OCI-LY1 (cell line): ENCODE data around the gene DDX27.

Source experiments
- H2AFZ ChIP-seq: fragments of 200-600 bp; sonication (generic), shearing (Covaris generic); 2 replicates; pipeline ENCODE4 v1.6.0; 2014; ENCODE audit warnings: antibody characterized with exemption, mild to moderate bottlenecking, low read length
- H3F3A ChIP-seq: fragments of 200-600 bp; sonication (generic), shearing (Covaris generic); 2 replicates; pipeline ENCODE4 v1.6.0; 2014; ENCODE audit warnings: mild to moderate bottlenecking, antibody characterized with exemption, low read length, moderate library complexity; ENCODE audit not compliant: insufficient read depth
- H3K27ac ChIP-seq: fragments of 200-600 bp; sonication (generic); 2 replicates; pipeline ENCODE4 v1.5.1; 2014; ENCODE audit warnings: low read length, mixed run types, mild to moderate bottlenecking, low read depth; ENCODE audit not compliant: poor library complexity, severe bottlenecking
- H3K27me3 ChIP-seq: fragments of 200-600 bp; sonication (generic); 2 replicates; pipeline ENCODE4 v1.6.0; 2014; ENCODE audit warnings: antibody characterized with exemption, mild to moderate bottlenecking, low read length, moderate library complexity; ENCODE audit not compliant: insufficient read depth
- H3K36me3 ChIP-seq: fragments of 200-600 bp; sonication (generic); 2 replicates; pipeline ENCODE4 v1.6.1; 2014; ENCODE audit warnings: mild to moderate bottlenecking, antibody characterized with exemption, low read length, moderate library complexity, mixed read lengths; ENCODE audit not compliant: insufficient read depth
- H3K4me1 ChIP-seq: fragments of 200-600 bp; sonication (generic); 2 replicates; pipeline ENCODE4 v1.5.1; 2014; ENCODE audit warnings: mild to moderate bottlenecking, low read length, moderate library complexity; ENCODE audit not compliant: insufficient read depth, severe bottlenecking
- H3K4me2 ChIP-seq: fragments of 200-600 bp; sonication (generic), shearing (Covaris generic); 2 replicates; pipeline ENCODE4 v1.6.1; 2014; ENCODE audit warnings: low read length
- H3K4me3 ChIP-seq: fragments of 200-600 bp; sonication (generic); 2 replicates; pipeline ENCODE4 v1.5.1; 2014; ENCODE audit warnings: low read length, low read depth, mild to moderate bottlenecking, mixed read lengths; ENCODE audit not compliant: poor library complexity, severe bottlenecking
- H3K79me2 ChIP-seq: fragments of 200-600 bp; shearing (Covaris generic); 2 replicates; pipeline ENCODE4 v1.6.1; 2016; ENCODE audit warnings: mixed run types, low read length, mixed read lengths; ENCODE audit not compliant: insufficient read depth
- H3K9ac ChIP-seq: fragments of 200-600 bp; sonication (generic), shearing (Covaris generic); 2 replicates; pipeline ENCODE4 v1.6.1; 2014; ENCODE audit warnings: mild to moderate bottlenecking, low read length, mixed read lengths
- H3K9me2 ChIP-seq: fragments of 200-600 bp; sonication (generic), shearing (Covaris generic); 2 replicates; pipeline ENCODE4 v1.6.1; 2014; ENCODE audit warnings: low read depth, mild to moderate bottlenecking, low read length, mixed read lengths
- H3K9me3 ChIP-seq: fragments of 200-600 bp; shearing (Covaris generic); 2 replicates; pipeline ENCODE4 v1.6.1; 2014; ENCODE audit warnings: low read length, mixed read lengths
- H4K20me1 ChIP-seq: fragments of 200-600 bp; sonication (generic), shearing (Covaris generic); 2 replicates; pipeline ENCODE4 v1.6.0; 2016; ENCODE audit warnings: mild to moderate bottlenecking, low read length; ENCODE audit not compliant: insufficient read depth
- EZH2 ChIP-seq: fragments of 200-600 bp; sonication (generic), shearing (Covaris generic); IDR thresholded peaks from 2 replicates; pipeline ENCODE4 v1.8.0; 2017; ENCODE audit warnings: borderline replicate concordance, mixed run types, mild to moderate bottlenecking, antibody characterized with exemption, low read length, moderate library complexity, mixed read lengths
- TF ChIP-seq, protein P1 (sequence below): fragments of 200-600 bp; sonication (generic), shearing (Covaris generic); IDR thresholded peaks from 2 replicates; pipeline ENCODE4 v1.5.1; 2017; ENCODE audit warnings: mild to moderate bottlenecking, antibody characterized with exemption, low read length, moderate library complexity, mixed read lengths

DDX27 gene

DNA sequence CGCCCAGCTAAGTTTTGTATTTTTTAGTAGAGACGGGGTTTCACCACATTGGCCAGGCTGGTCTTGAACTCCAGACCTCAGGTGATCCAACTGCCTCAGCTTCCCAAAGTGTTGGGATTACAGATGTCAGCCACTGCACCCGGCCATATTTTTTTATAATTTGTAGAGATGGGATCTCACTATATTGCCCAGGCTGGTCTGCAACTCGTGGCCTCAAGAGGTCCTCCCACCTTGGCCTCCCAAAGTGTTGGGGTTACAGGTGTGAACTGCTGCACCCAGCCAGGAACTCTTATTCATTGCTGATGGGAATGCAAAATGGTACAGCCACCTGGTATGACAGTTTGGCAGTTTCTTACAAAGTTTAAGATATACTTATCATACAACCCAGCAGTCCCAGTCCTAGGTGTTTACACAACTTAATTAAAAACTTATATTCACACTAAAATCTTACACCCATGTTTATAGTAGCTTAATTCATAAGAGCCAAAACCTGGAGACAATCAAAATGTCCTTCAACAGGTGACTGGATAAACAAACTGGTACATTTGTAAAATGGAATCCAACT, 19.4 kb upstream of the DDX27 start:
- Histone ChIP-seq H3K79me2 (no peaks in the 10 kb centered on the region), H4K20me1 (no peaks in the 10 kb centered on the region), H3K27ac (no peak overlapping the region), H3K9ac (no peak overlapping the region), H3K4me3 (no peak overlapping the region), H3K9me3 (no peaks in the 10 kb centered on the region), H2AFZ (no peak overlapping the region), H3K27me3 (no peaks in the 10 kb centered on the region), H3K4me2 (no peak overlapping the region), H3K4me1 (no peaks in the 10 kb centered on the region), H3F3A (no peaks in the 10 kb centered on the region), H3K36me3 (no peaks in the 10 kb centered on the region), H3K9me2 (no peaks in the 10 kb centered on the region)
- TF ChIP-seq EZH2, result no peak
- TF ChIP-seq, protein P1, sequence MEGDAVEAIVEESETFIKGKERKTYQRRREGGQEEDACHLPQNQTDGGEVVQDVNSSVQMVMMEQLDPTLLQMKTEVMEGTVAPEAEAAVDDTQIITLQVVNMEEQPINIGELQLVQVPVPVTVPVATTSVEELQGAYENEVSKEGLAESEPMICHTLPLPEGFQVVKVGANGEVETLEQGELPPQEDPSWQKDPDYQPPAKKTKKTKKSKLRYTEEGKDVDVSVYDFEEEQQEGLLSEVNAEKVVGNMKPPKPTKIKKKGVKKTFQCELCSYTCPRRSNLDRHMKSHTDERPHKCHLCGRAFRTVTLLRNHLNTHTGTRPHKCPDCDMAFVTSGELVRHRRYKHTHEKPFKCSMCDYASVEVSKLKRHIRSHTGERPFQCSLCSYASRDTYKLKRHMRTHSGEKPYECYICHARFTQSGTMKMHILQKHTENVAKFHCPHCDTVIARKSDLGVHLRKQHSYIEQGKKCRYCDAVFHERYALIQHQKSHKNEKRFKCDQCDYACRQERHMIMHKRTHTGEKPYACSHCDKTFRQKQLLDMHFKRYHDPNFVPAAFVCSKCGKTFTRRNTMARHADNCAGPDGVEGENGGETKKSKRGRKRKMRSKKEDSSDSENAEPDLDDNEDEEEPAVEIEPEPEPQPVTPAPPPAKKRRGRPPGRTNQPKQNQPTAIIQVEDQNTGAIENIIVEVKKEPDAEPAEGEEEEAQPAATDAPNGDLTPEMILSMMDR, result no peak

DNA sequence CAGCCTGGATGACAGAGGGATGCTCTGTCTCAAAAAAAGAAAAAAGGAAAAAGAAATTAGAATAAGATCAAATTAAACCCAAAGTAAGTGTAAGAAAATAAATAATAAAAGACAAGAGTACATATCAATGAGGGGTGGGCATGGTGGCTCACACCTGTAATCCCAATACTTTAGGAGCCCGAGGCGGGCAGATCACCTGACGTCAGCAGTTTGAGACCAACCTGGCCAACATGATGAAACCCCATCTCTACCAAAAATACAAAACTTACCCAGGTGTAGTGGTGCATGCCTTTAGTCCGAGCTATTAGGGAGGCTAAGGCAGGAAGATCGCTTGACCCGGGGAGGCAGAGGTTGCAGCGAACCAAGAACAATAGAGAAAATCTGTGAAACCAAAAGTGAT, 16.2 kb upstream of the DDX27 start:
- Histone ChIP-seq H2AFZ (no peak overlapping the region), H3K27me3 (no peaks in the 10 kb centered on the region), H3K9ac (no peak overlapping the region), H3K9me2 (no peaks in the 10 kb centered on the region), H3K4me2 (no peak overlapping the region), H3K36me3 (no peaks in the 10 kb centered on the region), H4K20me1 (no peaks in the 10 kb centered on the region), H3K79me2 (no peaks in the 10 kb centered on the region), H3K27ac (no peak overlapping the region), H3K4me1 (no peaks in the 10 kb centered on the region), H3K4me3 (no peak overlapping the region), H3K9me3 (no peaks in the 10 kb centered on the region), H3F3A (no peaks in the 10 kb centered on the region)
- no peak for TF ChIP-seq EZH2
- TF ChIP-seq, protein P1, result no peak

DNA sequence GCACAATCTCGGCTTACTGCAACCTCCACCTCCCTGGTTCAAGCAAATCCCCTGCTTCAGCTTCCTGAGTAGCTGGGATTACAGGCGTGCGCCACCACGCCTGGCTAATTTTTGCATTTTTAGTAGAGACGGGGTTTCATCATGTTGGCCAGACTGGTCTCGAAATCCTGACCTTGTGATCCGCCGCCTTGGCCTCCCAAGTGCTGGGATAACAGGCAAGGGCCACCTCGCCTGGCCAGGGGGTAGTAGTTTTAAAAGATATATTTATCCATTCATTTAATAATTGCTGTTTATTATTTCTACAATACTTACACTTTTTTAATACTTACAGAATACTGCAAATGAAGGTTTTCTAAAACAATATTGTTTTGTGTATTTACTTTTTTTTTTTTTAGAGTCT, 15.5 kb upstream of the DDX27 start:
- Histone ChIP-seq H4K20me1 (no peaks in the 10 kb centered on the region), H3K36me3 (no peaks in the 10 kb centered on the region), H3F3A (no peaks in the 10 kb centered on the region), H3K27me3 (no peaks in the 10 kb centered on the region), H3K9ac (no peak overlapping the region), H3K9me2 (no peaks in the 10 kb centered on the region), H3K4me3 (no peak overlapping the region), H3K9me3 (no peaks in the 10 kb centered on the region), H3K4me2 (no peak overlapping the region), H3K4me1 (no peaks in the 10 kb centered on the region), H3K27ac (no peak overlapping the region), H2AFZ (no peak overlapping the region), H3K79me2 (no peaks in the 10 kb centered on the region)
- TF ChIP-seq EZH2, result no peak
- TF ChIP-seq, protein P1, result no peak
